ENCODE data around the gene POMT1. TPM values are rescaled to one million over a fixed set of nuclear protein-coding genes. Genes with fewer than 3 reads are reported as not detected.

The POMT1 gene
- total and polyA plus RNA-seq, 4 donors = 11.9 to 28.3 (median 23.1) TPM

DNA sequence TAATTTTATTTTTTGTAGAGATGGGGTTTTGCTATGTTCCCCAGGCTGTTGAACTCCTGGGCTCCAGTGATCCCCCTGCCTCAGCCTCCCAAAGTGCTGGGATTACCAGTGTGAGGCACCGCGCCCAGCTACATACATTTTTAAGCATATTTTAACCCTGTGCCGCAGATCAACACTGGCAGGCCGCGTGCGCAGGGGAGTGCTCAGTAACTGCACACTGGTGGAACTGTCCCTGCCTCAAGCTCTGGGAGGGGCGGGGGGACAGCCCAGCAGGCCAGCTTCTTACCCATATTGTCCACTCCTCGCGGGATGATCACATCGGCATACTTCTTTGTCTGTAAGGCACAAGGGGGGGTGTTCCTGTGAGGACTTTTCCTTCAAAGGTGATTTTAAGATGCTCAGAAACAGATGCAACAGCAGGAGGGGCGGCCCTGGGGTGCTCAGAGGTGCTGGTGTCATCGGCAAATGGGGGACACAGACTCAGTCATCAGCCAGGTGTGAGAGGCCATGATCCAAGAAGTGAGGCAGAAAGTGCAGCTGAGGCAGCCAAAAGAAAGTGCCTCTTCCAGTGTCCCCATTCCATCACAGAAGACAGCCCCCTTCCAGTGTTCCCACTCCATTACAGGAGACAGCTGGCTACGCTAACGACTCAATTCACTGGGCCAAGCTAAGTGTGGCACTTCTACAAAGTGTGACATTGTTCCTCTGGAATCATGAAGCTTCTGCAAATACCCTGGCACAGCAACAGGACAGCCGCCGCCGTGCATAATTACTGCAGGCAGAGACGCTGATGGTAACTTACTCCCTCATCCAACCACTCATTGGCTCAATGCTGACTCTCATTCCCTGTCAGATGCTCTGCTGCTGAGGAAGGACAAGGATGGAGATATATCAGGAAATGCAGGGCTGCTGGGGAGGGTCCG, 23.2 kb downstream of the POMT1 start:
- no peaks in the 10 kb centered on the region for H3K9me3 ChIP-seq (ENCODE audit: control insufficient read depth in 4 of 4, insufficient read depth in 3 of 4, low read length in 3 of 4)
- H3K27ac ChIP-seq (ENCODE audit: low read depth in 1 of 2, low read length in 1 of 2) = no peak overlapping the region
- H3K4me3 ChIP-seq = no peak overlapping the region
- peaks cover 6 to 61% (median 25%) of the 10 kb centered on the region in 4 donors for H3K36me3 ChIP-seq (ENCODE audit: control insufficient read depth in 4 of 4, insufficient read depth in 4 of 4, low read length in 4 of 4)
- peaks cover 0 to 10% (median 8%) of the 10 kb centered on the region in 5 donors for H3K4me1 ChIP-seq (ENCODE audit: control insufficient read depth in 5 of 5, insufficient read depth in 5 of 5, low read length in 5 of 5)
- TF ChIP-seq, protein P1, sequence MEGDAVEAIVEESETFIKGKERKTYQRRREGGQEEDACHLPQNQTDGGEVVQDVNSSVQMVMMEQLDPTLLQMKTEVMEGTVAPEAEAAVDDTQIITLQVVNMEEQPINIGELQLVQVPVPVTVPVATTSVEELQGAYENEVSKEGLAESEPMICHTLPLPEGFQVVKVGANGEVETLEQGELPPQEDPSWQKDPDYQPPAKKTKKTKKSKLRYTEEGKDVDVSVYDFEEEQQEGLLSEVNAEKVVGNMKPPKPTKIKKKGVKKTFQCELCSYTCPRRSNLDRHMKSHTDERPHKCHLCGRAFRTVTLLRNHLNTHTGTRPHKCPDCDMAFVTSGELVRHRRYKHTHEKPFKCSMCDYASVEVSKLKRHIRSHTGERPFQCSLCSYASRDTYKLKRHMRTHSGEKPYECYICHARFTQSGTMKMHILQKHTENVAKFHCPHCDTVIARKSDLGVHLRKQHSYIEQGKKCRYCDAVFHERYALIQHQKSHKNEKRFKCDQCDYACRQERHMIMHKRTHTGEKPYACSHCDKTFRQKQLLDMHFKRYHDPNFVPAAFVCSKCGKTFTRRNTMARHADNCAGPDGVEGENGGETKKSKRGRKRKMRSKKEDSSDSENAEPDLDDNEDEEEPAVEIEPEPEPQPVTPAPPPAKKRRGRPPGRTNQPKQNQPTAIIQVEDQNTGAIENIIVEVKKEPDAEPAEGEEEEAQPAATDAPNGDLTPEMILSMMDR (IDR thresholded peaks at IDR 0.05; ENCODE audit: control extremely low read depth, extremely low read depth) = no peak
- DNase-seq = no peak
- no peak overlapping the region for H3K9ac ChIP-seq (ENCODE audit: insufficient read depth in 1 of 2, low read length in 2 of 2)
- 90 to 93% methylated on average over 19 of the region's 19 CpGs for WGBS, 2 donors
- H3K27me3 ChIP-seq (ENCODE audit: control insufficient read depth in 3 of 3, insufficient read depth in 3 of 3, low read length in 2 of 3) = no peaks in the 10 kb centered on the region
- ATAC-seq (ENCODE audit: insufficient read depth, low FRiP score) = no peak

DNA sequence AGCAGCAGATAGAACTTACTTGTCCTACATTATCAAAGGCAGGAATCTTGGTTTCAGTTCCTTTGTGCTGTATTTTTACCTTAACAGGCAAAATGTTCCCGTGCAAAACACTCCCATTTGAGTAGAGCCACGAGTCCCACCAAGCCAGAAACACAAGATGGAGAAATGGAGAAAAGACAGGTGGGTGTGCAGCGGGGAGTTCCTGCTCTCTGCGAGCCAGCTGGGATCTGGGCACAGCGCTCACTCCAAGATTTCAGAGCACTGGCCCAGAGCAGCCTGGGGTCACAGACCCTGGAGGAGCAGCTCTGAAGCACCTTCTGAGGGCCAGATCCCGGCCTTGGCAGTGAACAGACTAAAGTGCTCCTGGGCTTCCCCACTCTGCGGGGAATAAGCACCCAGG, 25.5 kb downstream of the POMT1 start:
- TF ChIP-seq, protein P1 (IDR thresholded peaks at IDR 0.05; ENCODE audit: control extremely low read depth, extremely low read depth) = no peak
- peaks cover 0 to 14% (median 8%) of the 10 kb centered on the region in 5 donors for H3K4me1 ChIP-seq (ENCODE audit: control insufficient read depth in 5 of 5, insufficient read depth in 5 of 5, low read length in 5 of 5)
- no peaks in the 10 kb centered on the region for H3K27me3 ChIP-seq (ENCODE audit: control insufficient read depth in 3 of 3, insufficient read depth in 3 of 3, low read length in 2 of 3)
- H3K9ac ChIP-seq (ENCODE audit: insufficient read depth in 1 of 2, low read length in 2 of 2) = no peak overlapping the region
- 92% methylated on average over 7 of the region's 7 CpGs for WGBS, 2 donors
- DNase-seq (no peak), ATAC-seq (ENCODE audit: insufficient read depth, low FRiP score) (no peak)
- H3K4me3 ChIP-seq = no peak overlapping the region
- no peak overlapping the region for H3K27ac ChIP-seq (ENCODE audit: low read depth in 1 of 2, low read length in 1 of 2)
- peaks cover 4 to 45% (median 19%) of the 10 kb centered on the region in 4 donors for H3K36me3 ChIP-seq (ENCODE audit: control insufficient read depth in 4 of 4, insufficient read depth in 4 of 4, low read length in 4 of 4)
- H3K9me3 ChIP-seq (ENCODE audit: control insufficient read depth in 4 of 4, insufficient read depth in 3 of 4, low read length in 3 of 4) = no peaks in the 10 kb centered on the region

DNA sequence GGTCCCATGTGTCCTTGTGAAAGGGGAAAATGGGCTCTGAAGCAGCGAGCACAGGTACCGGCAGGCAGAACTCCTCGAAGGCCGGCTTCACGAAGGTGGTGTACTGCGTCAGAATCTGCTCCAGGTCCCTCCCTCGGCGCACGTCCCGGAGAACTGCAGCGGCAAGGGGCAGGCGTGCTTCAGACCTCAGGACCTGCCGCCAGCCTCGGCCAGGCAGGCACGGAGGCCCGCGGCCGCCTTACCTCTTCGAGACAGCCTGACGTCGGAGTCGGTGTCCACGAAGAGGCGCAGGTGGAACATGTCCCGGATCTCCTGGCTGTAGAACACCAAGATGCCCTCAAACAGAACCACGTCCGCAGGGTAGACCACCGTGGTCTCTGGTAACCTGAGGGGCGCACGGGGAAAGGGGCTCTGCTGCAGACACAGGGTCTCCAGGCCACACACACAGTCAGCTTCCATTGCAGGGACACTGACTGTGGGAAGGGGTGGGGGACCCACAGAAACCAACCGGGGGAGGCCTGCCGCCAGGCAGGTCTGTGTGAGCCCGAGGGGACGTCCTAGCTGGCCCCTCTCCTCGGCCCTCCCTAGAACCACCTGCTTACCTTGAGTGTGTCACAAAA, 26.3 kb downstream of the POMT1 start:
- H3K27me3 ChIP-seq (ENCODE audit: control insufficient read depth in 3 of 3, insufficient read depth in 3 of 3, low read length in 2 of 3) = no peaks in the 10 kb centered on the region
- ATAC-seq (ENCODE audit: insufficient read depth, low FRiP score) = no peak
- no peak for DNase-seq
- peaks cover 0 to 14% (median 8%) of the 10 kb centered on the region in 5 donors for H3K4me1 ChIP-seq (ENCODE audit: control insufficient read depth in 5 of 5, insufficient read depth in 5 of 5, low read length in 5 of 5)
- 97 to 99% methylated on average over 35 of the region's 35 CpGs for WGBS, 2 donors
- H3K9me3 ChIP-seq (ENCODE audit: control insufficient read depth in 4 of 4, insufficient read depth in 3 of 4, low read length in 3 of 4) = no peaks in the 10 kb centered on the region
- H3K36me3 ChIP-seq (ENCODE audit: control insufficient read depth in 4 of 4, insufficient read depth in 4 of 4, low read length in 4 of 4) = peaks cover 0 to 43% (median 14%) of the 10 kb centered on the region in 4 donors
- H3K27ac ChIP-seq (ENCODE audit: low read depth in 1 of 2, low read length in 1 of 2) = no peak overlapping the region
- TF ChIP-seq, protein P1 (IDR thresholded peaks at IDR 0.05; ENCODE audit: control extremely low read depth, extremely low read depth) = no peak
- H3K4me3 ChIP-seq = no peak overlapping the region
- H3K9ac ChIP-seq (ENCODE audit: insufficient read depth in 1 of 2, low read length in 2 of 2) = no peak overlapping the region
